HepG2 (cell line): ENCODE measurements around the gene HIF3A. TPM values are rescaled to one million over a fixed set of nuclear protein-coding genes. Genes with fewer than 3 reads are reported as not detected.

Experiments
- AGO2 ChIP-seq: fragments of 200-400 bp; formaldehyde crosslinking; optimal IDR thresholded peaks from 2 replicates; pipeline ENCODE3; 2017; ENCODE audit warnings: mild to moderate bottlenecking, low read depth, low read length, moderate library complexity
- CHD4 ChIP-seq: fragments of 200-600 bp; sonication (generic); IDR thresholded peaks from 2 replicates; pipeline ENCODE4 v1.7.0; 2017; ENCODE audit warnings: mild to moderate bottlenecking, low read length, borderline replicate concordance
- EP300 ChIP-seq, 3 experiments: sonication (generic) in 1 of 3; formaldehyde crosslinking in 1 of 3; IDR thresholded peaks; 2 replicates each; pipeline versions ENCODE4 v1.5.1 to v1.6.1; 2011 to 2020; ENCODE audit warnings: low read depth in 2 of 3, low read length in 2 of 3, borderline replicate concordance in 1 of 3, improper control_type of control experiment in 1 of 3, mild to moderate bottlenecking in 1 of 3, missing genetic modification reagents in 1 of 3, moderate library complexity in 1 of 3
- FOXC1 ChIP-seq: sonication (generic); formaldehyde crosslinking; IDR thresholded peaks from 2 replicates; pipeline ENCODE4 v1.8.0; 2022; ENCODE audit warnings: mild to moderate bottlenecking, missing genetic modification reagents, borderline replicate concordance
- FOXM1 ChIP-seq: sonication (generic); formaldehyde crosslinking; IDR thresholded peaks from 2 replicates; pipeline ENCODE4 v1.5.0; 2020; ENCODE audit warnings: missing genetic modification reagents
- HDAC1 ChIP-seq: sonication (generic); formaldehyde crosslinking; IDR thresholded peaks from 2 replicates; pipeline ENCODE4 v1.5.1; 2020; ENCODE audit warnings: mild to moderate bottlenecking, missing genetic modification reagents
- HES4 ChIP-seq: sonication (generic); formaldehyde crosslinking; IDR thresholded peaks from 2 replicates; pipeline ENCODE4 v1.9.0; 2021; ENCODE audit warnings: mild to moderate bottlenecking, missing genetic modification reagents, borderline replicate concordance
- MTF1 ChIP-seq: sonication (generic); formaldehyde crosslinking; IDR thresholded peaks from 2 replicates; pipeline ENCODE4 v1.5.0; 2020; ENCODE audit warnings: missing genetic modification reagents
- PCBP1 ChIP-seq: fragments of 200-400 bp; formaldehyde crosslinking; IDR thresholded peaks from 2 replicates; pipeline ENCODE4 v1.6.1; 2017; ENCODE audit warnings: mild to moderate bottlenecking, low read depth, low read length, borderline replicate concordance
- RORA ChIP-seq: sonication (generic); formaldehyde crosslinking; IDR thresholded peaks from 2 replicates; pipeline ENCODE4 v1.5.0; 2020; ENCODE audit warnings: mild to moderate bottlenecking, missing genetic modification reagents, moderate library complexity
- SOX5 ChIP-seq: IDR thresholded peaks from 2 replicates; pipeline ENCODE4 v1.6.1; 2016; ENCODE audit warnings: borderline replicate concordance
- XRCC5 ChIP-seq: fragments of 200-400 bp; formaldehyde crosslinking; optimal IDR thresholded peaks from 2 replicates; pipeline ENCODE3; 2017; ENCODE audit warnings: mild to moderate bottlenecking, low read length
- ZNF234 ChIP-seq: sonication (generic); formaldehyde crosslinking; conservative IDR thresholded peaks from 2 replicates; pipeline ENCODE4 v1.5.1; 2020; ENCODE audit warnings: mild to moderate bottlenecking, missing genetic modification reagents
- ZNF282 ChIP-seq: fragments of 450-650 bp; IDR thresholded peaks from 2 replicates; pipeline ENCODE4 v1.6.1; 2018; ENCODE audit not compliant: partially characterized antibody
- ZNF790 ChIP-seq: sonication (generic); formaldehyde crosslinking; IDR thresholded peaks from 2 replicates; pipeline ENCODE4 v1.8.0; 2022; ENCODE audit warnings: missing genetic modification reagents, mild to moderate bottlenecking, borderline replicate concordance
- ZSCAN22 ChIP-seq: sonication (generic); formaldehyde crosslinking; IDR thresholded peaks from 2 replicates; pipeline ENCODE4 v1.4.0; 2020; ENCODE audit warnings: mild to moderate bottlenecking, missing genetic modification reagents
- polyA plus RNA-seq, 8 experiments: library from polyadenylated mRNA; depleted of rRNA in 3 of 8; stranded (reverse) in 7 of 8; unstranded in 1 of 8; fragments of >200 nt; fragmentation: Illumina TruSeq in 4 of 8; extraction: Trizol in 4 of 8; gene quantifications; 2 replicates each; pipeline versions ENCODE4 v1.2.1 to v1.2.3, GENCODE V29; 2011 to 2016; ENCODE audit warnings: low read depth in 4 of 8, missing spikeins in 1 of 8, mixed read lengths in 1 of 8; ENCODE audit not compliant: insufficient read depth in 1 of 8
- total RNA-seq, 5 experiments: library from RNA; depleted of rRNA; stranded (reverse); fragments of >200 nt; fragmentation: Illumina TruSeq; extraction: Trizol; gene quantifications; 2 replicates each; pipeline ENCODE4 v1.2.3, GENCODE V29; 2016; ENCODE audit warnings: low read depth in 1 of 5
- TF ChIP-seq, protein P1 (sequence below): sonication (generic); formaldehyde crosslinking; IDR thresholded peaks from 2 replicates; pipeline ENCODE4 v1.4.0; 2020; ENCODE audit warnings: missing genetic modification reagents
- TF ChIP-seq, protein P2 (sequence below): sonication (generic); formaldehyde crosslinking; IDR thresholded peaks from 2 replicates; pipeline ENCODE4 v1.8.1; 2022; ENCODE audit warnings: low read depth, mild to moderate bottlenecking, missing genetic modification reagents
- TF ChIP-seq, protein P3 (sequence below): sonication (generic); formaldehyde crosslinking; conservative IDR thresholded peaks from 2 replicates; pipeline ENCODE4 v1.5.0; 2020; ENCODE audit warnings: missing genetic modification reagents
- TF ChIP-seq, protein P4 (sequence below): IDR thresholded peaks from 2 replicates; pipeline ENCODE4 v1.6.1; 2016; ENCODE audit warnings: mild to moderate bottlenecking, missing biosample characterization, missing genetic modification reagents

The HIF3A gene
- total and polyA plus RNA-seq, 2 of the 13 experiments (the other 11 are each of a cell fraction or from before 2014, with no cell fraction given) = 0.09 to 0.22 TPM

DNA sequence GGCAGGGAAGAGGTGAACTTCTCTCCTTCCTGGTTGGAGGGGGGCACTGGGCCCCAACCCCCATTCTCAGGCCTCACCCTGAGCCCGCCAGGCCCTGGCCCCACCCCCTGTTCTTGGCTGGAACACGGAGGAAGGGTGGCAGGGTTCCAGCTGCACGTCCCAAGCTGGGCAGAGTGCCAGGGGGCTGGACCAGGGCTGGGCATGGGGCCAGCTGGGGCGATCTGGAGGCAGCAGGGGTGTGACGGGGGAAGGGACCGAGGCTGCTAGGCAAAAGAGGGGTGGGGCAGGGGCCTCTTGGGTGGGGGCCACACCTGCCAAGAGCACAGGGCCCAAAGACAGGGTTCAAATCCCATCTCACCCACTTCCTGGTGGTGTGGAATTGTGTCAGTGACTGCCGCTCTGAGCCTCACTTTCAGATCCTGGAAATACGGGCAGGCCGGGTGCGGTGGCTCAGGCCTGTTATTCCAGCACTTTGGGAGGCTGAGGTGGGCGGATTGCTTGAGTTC lies 2.2 kb downstream of the HIF3A start (continued):
- TF ChIP-seq, protein P1, sequence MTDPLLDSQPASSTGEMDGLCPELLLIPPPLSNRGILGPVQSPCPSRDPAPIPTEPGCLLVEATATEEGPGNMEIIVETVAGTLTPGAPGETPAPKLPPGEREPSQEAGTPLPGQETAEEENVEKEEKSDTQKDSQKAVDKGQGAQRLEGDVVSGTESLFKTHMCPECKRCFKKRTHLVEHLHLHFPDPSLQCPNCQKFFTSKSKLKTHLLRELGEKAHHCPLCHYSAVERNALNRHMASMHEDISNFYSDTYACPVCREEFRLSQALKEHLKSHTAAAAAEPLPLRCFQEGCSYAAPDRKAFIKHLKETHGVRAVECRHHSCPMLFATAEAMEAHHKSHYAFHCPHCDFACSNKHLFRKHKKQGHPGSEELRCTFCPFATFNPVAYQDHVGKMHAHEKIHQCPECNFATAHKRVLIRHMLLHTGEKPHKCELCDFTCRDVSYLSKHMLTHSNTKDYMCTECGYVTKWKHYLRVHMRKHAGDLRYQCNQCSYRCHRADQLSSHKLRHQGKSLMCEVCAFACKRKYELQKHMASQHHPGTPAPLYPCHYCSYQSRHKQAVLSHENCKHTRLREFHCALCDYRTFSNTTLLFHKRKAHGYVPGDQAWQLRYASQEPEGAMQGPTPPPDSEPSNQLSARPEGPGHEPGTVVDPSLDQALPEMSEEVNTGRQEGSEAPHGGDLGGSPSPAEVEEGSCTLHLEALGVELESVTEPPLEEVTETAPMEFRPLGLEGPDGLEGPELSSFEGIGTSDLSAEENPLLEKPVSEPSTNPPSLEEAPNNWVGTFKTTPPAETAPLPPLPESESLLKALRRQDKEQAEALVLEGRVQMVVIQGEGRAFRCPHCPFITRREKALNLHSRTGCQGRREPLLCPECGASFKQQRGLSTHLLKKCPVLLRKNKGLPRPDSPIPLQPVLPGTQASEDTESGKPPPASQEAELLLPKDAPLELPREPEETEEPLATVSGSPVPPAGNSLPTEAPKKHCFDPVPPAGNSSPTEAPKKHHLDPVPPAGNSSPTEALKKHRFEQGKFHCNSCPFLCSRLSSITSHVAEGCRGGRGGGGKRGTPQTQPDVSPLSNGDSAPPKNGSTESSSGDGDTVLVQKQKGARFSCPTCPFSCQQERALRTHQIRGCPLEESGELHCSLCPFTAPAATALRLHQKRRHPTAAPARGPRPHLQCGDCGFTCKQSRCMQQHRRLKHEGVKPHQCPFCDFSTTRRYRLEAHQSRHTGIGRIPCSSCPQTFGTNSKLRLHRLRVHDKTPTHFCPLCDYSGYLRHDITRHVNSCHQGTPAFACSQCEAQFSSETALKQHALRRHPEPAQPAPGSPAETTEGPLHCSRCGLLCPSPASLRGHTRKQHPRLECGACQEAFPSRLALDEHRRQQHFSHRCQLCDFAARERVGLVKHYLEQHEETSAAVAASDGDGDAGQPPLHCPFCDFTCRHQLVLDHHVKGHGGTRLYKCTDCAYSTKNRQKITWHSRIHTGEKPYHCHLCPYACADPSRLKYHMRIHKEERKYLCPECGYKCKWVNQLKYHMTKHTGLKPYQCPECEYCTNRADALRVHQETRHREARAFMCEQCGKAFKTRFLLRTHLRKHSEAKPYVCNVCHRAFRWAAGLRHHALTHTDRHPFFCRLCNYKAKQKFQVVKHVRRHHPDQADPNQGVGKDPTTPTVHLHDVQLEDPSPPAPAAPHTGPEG (CRISPR knock-in tag) = no peak
- 0 out of 4 replicates have a peak, but pooled peaks of 1 of the 2 experiments have one; percentile 27 for TF ChIP-seq EP300 (IDR thresholded peaks at IDR 0.05; ENCODE audit: low read depth in 2 of 2, low read length in 2 of 2)
- TF ChIP-seq EP300 (CRISPR knock-in tag; IDR thresholded peaks at IDR 0.05; ENCODE audit: borderline replicate concordance) = no peak
- no peak for TF ChIP-seq ZNF234 (CRISPR knock-in tag)
- no peak for TF ChIP-seq ZNF282
- no peak for TF ChIP-seq PCBP1
- TF ChIP-seq, protein P2, sequence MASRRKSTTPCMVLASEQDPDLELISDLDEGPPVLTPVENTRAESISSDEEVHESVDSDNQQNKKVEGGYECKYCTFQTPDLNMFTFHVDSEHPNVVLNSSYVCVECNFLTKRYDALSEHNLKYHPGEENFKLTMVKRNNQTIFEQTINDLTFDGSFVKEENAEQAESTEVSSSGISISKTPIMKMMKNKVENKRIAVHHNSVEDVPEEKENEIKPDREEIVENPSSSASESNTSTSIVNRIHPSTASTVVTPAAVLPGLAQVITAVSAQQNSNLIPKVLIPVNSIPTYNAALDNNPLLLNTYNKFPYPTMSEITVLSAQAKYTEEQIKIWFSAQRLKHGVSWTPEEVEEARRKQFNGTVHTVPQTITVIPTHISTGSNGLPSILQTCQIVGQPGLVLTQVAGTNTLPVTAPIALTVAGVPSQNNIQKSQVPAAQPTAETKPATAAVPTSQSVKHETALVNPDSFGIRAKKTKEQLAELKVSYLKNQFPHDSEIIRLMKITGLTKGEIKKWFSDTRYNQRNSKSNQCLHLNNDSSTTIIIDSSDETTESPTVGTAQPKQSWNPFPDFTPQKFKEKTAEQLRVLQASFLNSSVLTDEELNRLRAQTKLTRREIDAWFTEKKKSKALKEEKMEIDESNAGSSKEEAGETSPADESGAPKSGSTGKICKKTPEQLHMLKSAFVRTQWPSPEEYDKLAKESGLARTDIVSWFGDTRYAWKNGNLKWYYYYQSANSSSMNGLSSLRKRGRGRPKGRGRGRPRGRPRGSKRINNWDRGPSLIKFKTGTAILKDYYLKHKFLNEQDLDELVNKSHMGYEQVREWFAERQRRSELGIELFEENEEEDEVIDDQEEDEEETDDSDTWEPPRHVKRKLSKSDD (CRISPR knock-in tag) = no peak
- 0 out of 2 replicates have a peak, but pooled peaks have one; percentile 24 for TF ChIP-seq HDAC1 (CRISPR knock-in tag)
- TF ChIP-seq, protein P3, sequence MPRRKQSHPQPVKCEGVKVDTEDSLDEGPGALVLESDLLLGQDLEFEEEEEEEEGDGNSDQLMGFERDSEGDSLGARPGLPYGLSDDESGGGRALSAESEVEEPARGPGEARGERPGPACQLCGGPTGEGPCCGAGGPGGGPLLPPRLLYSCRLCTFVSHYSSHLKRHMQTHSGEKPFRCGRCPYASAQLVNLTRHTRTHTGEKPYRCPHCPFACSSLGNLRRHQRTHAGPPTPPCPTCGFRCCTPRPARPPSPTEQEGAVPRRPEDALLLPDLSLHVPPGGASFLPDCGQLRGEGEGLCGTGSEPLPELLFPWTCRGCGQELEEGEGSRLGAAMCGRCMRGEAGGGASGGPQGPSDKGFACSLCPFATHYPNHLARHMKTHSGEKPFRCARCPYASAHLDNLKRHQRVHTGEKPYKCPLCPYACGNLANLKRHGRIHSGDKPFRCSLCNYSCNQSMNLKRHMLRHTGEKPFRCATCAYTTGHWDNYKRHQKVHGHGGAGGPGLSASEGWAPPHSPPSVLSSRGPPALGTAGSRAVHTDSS (CRISPR knock-in tag) = no peak
- peak; percentile 34; the same call in 1 of the 2 replicates for TF ChIP-seq SOX5 (CRISPR knock-in tag)
- TF ChIP-seq ZNF790 (CRISPR knock-in tag) = no peak
- TF ChIP-seq AGO2 = no peak
- TF ChIP-seq ZSCAN22 = no peak
- TF ChIP-seq, protein P4, sequence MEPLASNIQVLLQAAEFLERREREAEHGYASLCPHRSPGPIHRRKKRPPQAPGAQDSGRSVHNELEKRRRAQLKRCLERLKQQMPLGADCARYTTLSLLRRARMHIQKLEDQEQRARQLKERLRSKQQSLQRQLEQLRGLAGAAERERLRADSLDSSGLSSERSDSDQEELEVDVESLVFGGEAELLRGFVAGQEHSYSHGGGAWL (CRISPR knock-in tag) = no peak
- peak; percentile 35 for TF ChIP-seq XRCC5
- TF ChIP-seq RORA (CRISPR knock-in tag) = no peak
- TF ChIP-seq CHD4 = no peak
- TF ChIP-seq MTF1 (CRISPR knock-in tag) = no peak
- TF ChIP-seq FOXM1 (CRISPR knock-in tag) = no peak
- no peak for TF ChIP-seq FOXC1
- no peak for TF ChIP-seq HES4
